A673 (cell line): Measurements from ENCODE around the gene TMEM255B. TPM values are rescaled to one million over a fixed set of nuclear protein-coding genes. Genes with fewer than 3 reads are reported as not detected.

Source experiments
- BruUV-seq: library from RNA; stranded (reverse); fragments of 400-500 nt; replicated peaks from 2 replicates; lab custom pipeline; 2021; lab: Mats Ljungman, UMichigan
- CTCF ChIA-PET: fragments of 300-600 bp; sonication (Branson Sonifier 250); formaldehyde crosslinking; loops from one replicate; lab custom pipeline; 2022; ENCODE audit warnings: antibody characterized with exemption; lab: Charles Lee
- POLR2A ChIA-PET: fragments of 300-600 bp; sonication (Branson Sonifier 250); formaldehyde crosslinking; loops from one replicate; lab custom pipeline; 2022; ENCODE audit warnings: antibody characterized with exemption; ENCODE audit not compliant: low non-redundant PET; lab: Charles Lee
- DNase-seq: peaks from one replicate; pipeline ENCODE4 v3.0.0-alpha.2; 2015; ENCODE audit warnings: low spot score
- H3K27ac ChIP-seq: fragments of 200-600 bp; sonication (generic); 2 replicates; pipeline ENCODE4 v1.5.1; 2016; ENCODE audit warnings: mixed run types, low read depth, mild to moderate bottlenecking, mixed read lengths, antibody characterized with exemption, low read length; ENCODE audit not compliant: poor library complexity, severe bottlenecking
- H3K27me3 ChIP-seq: fragments of 200-600 bp; sonication (generic); replicated peaks from 2 replicates; pipeline ENCODE4 v1.6.1; 2017; ENCODE audit warnings: mixed run types, low read depth, mild to moderate bottlenecking, mixed read lengths, antibody characterized with exemption, low read length; ENCODE audit not compliant: insufficient read depth, poor library complexity
- H3K36me3 ChIP-seq: fragments of 200-600 bp; sonication (generic); 2 replicates; pipeline ENCODE4 v1.6.1; 2016; ENCODE audit warnings: mixed run types, mild to moderate bottlenecking, mixed read lengths, antibody characterized with exemption, low read length; ENCODE audit not compliant: insufficient read depth, poor library complexity, severe bottlenecking
- H3K4me1 ChIP-seq: fragments of 200-600 bp; sonication (generic); 2 replicates; pipeline ENCODE4 v1.6.1; 2017; ENCODE audit warnings: mixed run types, mild to moderate bottlenecking, mixed read lengths, antibody characterized with exemption, low read length; ENCODE audit not compliant: insufficient read depth, poor library complexity, severe bottlenecking
- H3K4me3 ChIP-seq: fragments of 200-600 bp; sonication (generic); 2 replicates; pipeline ENCODE4 v1.5.1; 2016; ENCODE audit warnings: low read depth, mixed run types, mild to moderate bottlenecking, mixed read lengths, low read length; ENCODE audit not compliant: poor library complexity, severe bottlenecking
- H3K9me3 ChIP-seq: fragments of 200-600 bp; sonication (generic); 2 replicates; pipeline ENCODE4 v1.6.1; 2016; ENCODE audit warnings: mixed run types, low read depth, mild to moderate bottlenecking, mixed read lengths, antibody characterized with exemption, low read length; ENCODE audit not compliant: poor library complexity, severe bottlenecking
- EZH2 ChIP-seq: fragments of 200-600 bp; sonication (generic); IDR thresholded peaks from 2 replicates; pipeline ENCODE4 v1.6.1; 2017; ENCODE audit warnings: borderline replicate concordance, low read depth, mild to moderate bottlenecking, mixed read lengths, antibody characterized with exemption, low read length; ENCODE audit not compliant: poor library complexity, severe bottlenecking
- intact Hi-C: fragments of 100-400 bp; cut with micrococcal nuclease; formaldehyde crosslinking; loops from one replicate; pipeline ENCODE4 v1.10.0; 2022; ENCODE audit not compliant: unreplicated experiment
- total RNA-seq: library from RNA; stranded (reverse); gene quantifications from 2 replicates; pipeline ENCODE4 v1.2.3, GENCODE V29; 2021
- TF ChIP-seq, protein P1 (sequence below): fragments of 300-800, 200-600 bp; sonication (generic); conservative IDR thresholded peaks from 2 replicates; pipeline ENCODE4 v1.5.1; 2017; ENCODE audit warnings: low read depth, mild to moderate bottlenecking, antibody characterized with exemption, low read length, moderate library complexity, mixed read lengths

Gene TMEM255B
- total RNA-seq, 1 experiment from 2014 or later = 0.06 TPM

DNA sequence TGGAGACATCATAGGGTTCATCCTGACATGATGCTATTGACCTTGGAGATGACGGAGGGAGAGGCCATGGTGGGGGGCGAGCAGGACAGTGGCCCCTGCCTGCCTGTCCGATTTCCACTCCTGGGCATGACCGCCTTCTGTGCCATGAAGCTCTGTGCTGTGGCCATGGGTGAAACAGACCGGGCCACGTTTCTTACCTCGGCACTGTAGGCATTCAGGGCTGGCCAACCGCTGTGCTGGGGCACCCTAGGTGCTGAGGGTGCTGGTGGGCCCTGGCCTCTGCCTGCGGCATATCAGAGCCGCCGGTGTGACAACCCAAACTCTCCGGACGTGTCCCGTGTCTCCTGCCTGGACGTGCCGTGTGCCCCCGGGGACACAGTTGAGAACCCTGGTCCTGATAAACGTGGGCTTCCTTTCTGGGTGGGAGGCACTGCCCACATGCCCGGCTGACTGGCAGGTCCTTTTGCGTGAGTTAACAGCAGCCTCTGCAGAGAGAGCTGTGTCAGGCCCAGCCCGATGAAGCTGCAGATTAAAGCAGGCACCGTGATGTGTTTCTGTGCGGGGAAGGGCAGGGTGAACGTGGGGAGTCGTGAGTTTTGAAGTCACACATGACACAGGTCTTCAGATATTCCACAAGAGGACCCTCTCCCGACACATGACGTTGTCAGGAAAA is 46.5 kb downstream of the TMEM255B start:
- TF ChIP-seq EZH2 = no peak
- TF ChIP-seq, protein P1, sequence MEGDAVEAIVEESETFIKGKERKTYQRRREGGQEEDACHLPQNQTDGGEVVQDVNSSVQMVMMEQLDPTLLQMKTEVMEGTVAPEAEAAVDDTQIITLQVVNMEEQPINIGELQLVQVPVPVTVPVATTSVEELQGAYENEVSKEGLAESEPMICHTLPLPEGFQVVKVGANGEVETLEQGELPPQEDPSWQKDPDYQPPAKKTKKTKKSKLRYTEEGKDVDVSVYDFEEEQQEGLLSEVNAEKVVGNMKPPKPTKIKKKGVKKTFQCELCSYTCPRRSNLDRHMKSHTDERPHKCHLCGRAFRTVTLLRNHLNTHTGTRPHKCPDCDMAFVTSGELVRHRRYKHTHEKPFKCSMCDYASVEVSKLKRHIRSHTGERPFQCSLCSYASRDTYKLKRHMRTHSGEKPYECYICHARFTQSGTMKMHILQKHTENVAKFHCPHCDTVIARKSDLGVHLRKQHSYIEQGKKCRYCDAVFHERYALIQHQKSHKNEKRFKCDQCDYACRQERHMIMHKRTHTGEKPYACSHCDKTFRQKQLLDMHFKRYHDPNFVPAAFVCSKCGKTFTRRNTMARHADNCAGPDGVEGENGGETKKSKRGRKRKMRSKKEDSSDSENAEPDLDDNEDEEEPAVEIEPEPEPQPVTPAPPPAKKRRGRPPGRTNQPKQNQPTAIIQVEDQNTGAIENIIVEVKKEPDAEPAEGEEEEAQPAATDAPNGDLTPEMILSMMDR = no peak
- Histone ChIP-seq H3K9me3 (peaks cover 5% of the 10 kb centered on the region), H3K27ac (no peak overlapping the region), H3K4me1 (no peaks in the 10 kb centered on the region), H3K27me3 (no peaks in the 10 kb centered on the region), H3K36me3 (no peaks in the 10 kb centered on the region), H3K4me3 (no peak overlapping the region)
- no peak for DNase-seq
- intact Hi-C loops = no loop called here
- ChIA-PET CTCF (no interaction called here), POLR2A (no interaction called here)
- no TSS peak for BruUV-seq

DNA sequence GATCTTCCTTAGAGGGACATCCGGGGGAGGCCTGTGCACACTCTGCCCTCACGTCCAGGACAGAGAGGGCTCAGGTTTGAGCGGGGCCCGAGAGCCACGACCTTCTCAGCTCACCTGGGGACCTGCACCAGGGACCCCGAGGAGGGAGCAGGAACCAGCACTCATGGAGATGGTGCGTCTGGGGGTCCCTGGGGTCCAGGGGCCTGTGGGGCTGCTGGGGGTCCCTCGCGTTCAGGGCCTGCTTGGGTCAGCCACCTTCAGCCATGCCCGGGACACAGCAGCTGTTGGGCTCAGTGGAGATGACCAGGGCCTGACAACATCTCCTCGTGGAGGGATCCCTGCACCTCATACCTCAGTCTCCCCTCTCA is 47.1 kb downstream of the TMEM255B start:
- Histone ChIP-seq H3K27ac (no peak overlapping the region), H3K9me3 (peaks cover 5% of the 10 kb centered on the region), H3K27me3 (no peaks in the 10 kb centered on the region), H3K36me3 (no peaks in the 10 kb centered on the region), H3K4me1 (no peaks in the 10 kb centered on the region), H3K4me3 (no peak overlapping the region)
- no peak for DNase-seq
- ChIA-PET CTCF (no interaction called here), POLR2A (no interaction called here)
- no TSS peak for BruUV-seq
- TF ChIP-seq, protein P1 = no peak
- intact Hi-C loops = no loop called here

DNA sequence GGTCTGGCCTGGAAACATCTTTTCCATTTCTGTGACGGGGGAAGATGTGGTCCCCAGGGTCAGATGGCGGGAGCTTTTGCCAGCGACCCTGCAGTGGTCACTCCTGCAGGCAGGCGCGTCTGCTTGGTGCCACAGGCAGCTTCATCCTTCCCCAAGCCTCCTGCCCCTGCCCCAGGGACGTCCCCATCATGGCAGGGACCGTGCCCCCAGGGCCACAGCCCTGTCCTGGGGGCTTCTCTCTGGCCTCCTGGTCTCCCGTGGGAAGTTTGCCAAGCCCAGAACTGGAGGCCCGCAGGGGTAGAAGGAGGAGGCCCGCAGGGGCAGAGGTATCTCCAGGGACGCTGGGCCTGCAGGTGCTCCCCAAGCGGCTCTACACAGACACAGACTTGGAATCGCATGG is 47.5 kb downstream of the TMEM255B start:
- no peak for DNase-seq
- Histone ChIP-seq H3K4me1 (no peaks in the 10 kb centered on the region), H3K9me3 (peaks cover 5% of the 10 kb centered on the region), H3K27me3 (no peaks in the 10 kb centered on the region), H3K36me3 (no peaks in the 10 kb centered on the region), H3K27ac (no peak overlapping the region), H3K4me3 (no peak overlapping the region)
- TF ChIP-seq, protein P1 = no peak
- TF ChIP-seq EZH2 = no peak
- ChIA-PET POLR2A (no interaction called here), CTCF (no interaction called here)
- intact Hi-C loops = no loop called here
- no TSS peak for BruUV-seq
